Measurements from ENCODE around the gene CLPSL1. TPM values are rescaled to one million over a fixed set of nuclear protein-coding genes. Genes with fewer than 3 reads are reported as not detected.

Gene CLPSL1
- total and polyA plus RNA-seq, 2 of the 13 experiments (the other 11 are each of a cell fraction or from before 2014, with no cell fraction given) = not detected

DNA sequence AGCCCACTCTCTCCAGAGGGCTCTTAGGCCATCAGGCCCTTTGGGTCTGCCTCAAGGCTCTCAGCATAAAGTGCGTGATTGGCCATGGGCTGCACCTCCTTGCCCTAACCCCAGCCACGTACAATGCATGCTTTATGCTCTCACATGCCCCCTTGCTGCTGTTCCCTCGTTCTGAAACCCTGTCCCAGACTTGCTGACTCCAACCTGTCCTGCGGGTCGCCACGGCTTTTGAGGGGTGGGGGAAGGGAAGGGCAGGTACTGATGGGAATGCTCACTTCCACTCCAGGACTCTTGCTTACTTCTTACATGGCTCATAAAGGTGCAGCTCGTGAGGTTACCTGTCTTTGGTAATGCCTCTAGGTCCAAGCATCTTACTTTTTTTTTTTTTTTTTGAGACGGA is 38.0 kb upstream of the CLPSL1 start (continued):
- TF ChIP-seq, protein P1, sequence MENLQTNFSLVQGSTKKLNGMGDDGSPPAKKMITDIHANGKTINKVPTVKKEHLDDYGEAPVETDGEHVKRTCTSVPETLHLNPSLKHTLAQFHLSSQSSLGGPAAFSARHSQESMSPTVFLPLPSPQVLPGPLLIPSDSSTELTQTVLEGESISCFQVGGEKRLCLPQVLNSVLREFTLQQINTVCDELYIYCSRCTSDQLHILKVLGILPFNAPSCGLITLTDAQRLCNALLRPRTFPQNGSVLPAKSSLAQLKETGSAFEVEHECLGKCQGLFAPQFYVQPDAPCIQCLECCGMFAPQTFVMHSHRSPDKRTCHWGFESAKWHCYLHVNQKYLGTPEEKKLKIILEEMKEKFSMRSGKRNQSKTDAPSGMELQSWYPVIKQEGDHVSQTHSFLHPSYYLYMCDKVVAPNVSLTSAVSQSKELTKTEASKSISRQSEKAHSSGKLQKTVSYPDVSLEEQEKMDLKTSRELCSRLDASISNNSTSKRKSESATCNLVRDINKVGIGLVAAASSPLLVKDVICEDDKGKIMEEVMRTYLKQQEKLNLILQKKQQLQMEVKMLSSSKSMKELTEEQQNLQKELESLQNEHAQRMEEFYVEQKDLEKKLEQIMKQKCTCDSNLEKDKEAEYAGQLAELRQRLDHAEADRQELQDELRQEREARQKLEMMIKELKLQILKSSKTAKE (CRISPR knock-in tag; IDR thresholded peaks at IDR 0.05; ENCODE audit: borderline replicate concordance) = no peak
- no peak for TF ChIP-seq ZNF570 (CRISPR knock-in tag; IDR thresholded peaks at IDR 0.05; ENCODE audit: borderline replicate concordance)
- no peak for TF ChIP-seq ZNF256 (CRISPR knock-in tag; conservative IDR thresholded peaks at IDR 0.05)
- no peak for TF ChIP-seq NFKBIZ (CRISPR knock-in tag; IDR thresholded peaks at IDR 0.05)
- no peak for TF ChIP-seq FOXK2 (IDR thresholded peaks at IDR 0.05)
- no peak for TF ChIP-seq BHLHE40 (IDR thresholded peaks at IDR 0.05; ENCODE audit: low read length)
- no peak for TF ChIP-seq KDM1A (CRISPR knock-in tag; IDR thresholded peaks at IDR 0.05)
- TF ChIP-seq RBM39 (IDR thresholded peaks at IDR 0.05; ENCODE audit: low read depth, low read length, poor library complexity, severe bottlenecking) = no peak
- TF ChIP-seq CEBPB (IDR thresholded peaks at IDR 0.05; ENCODE audit: borderline replicate concordance, low read depth, low read length) = no peak
- no peak for TF ChIP-seq MATR3 (CRISPR knock-in tag; IDR thresholded peaks at IDR 0.05)
- 0 out of 2 replicates have a peak, but pooled peaks have one; percentile 17 for TF ChIP-seq AHR (CRISPR knock-in tag; IDR thresholded peaks at IDR 0.05)
- TF ChIP-seq, protein P2, sequence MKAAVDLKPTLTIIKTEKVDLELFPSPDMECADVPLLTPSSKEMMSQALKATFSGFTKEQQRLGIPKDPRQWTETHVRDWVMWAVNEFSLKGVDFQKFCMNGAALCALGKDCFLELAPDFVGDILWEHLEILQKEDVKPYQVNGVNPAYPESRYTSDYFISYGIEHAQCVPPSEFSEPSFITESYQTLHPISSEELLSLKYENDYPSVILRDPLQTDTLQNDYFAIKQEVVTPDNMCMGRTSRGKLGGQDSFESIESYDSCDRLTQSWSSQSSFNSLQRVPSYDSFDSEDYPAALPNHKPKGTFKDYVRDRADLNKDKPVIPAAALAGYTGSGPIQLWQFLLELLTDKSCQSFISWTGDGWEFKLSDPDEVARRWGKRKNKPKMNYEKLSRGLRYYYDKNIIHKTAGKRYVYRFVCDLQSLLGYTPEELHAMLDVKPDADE (CRISPR knock-in tag; IDR thresholded peaks at IDR 0.05) = no peak
- TF ChIP-seq, protein P3, sequence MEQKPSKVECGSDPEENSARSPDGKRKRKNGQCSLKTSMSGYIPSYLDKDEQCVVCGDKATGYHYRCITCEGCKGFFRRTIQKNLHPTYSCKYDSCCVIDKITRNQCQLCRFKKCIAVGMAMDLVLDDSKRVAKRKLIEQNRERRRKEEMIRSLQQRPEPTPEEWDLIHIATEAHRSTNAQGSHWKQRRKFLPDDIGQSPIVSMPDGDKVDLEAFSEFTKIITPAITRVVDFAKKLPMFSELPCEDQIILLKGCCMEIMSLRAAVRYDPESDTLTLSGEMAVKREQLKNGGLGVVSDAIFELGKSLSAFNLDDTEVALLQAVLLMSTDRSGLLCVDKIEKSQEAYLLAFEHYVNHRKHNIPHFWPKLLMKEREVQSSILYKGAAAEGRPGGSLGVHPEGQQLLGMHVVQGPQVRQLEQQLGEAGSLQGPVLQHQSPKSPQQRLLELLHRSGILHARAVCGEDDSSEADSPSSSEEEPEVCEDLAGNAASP (CRISPR knock-in tag; IDR thresholded peaks at IDR 0.05; ENCODE audit: borderline replicate concordance) = no peak
- no peak for TF ChIP-seq BORCS8-MEF2B (CRISPR knock-in tag; IDR thresholded peaks at IDR 0.05)
- no peak for TF ChIP-seq ZNF768 (CRISPR knock-in tag; IDR thresholded peaks at IDR 0.05)
- no peak for TF ChIP-seq ZNF747 (CRISPR knock-in tag; IDR thresholded peaks at IDR 0.05; ENCODE audit: borderline replicate concordance)
- TF ChIP-seq ZNF501 (CRISPR knock-in tag; IDR thresholded peaks at IDR 0.05) = no peak
- TF ChIP-seq MEF2D (CRISPR knock-in tag; IDR thresholded peaks at IDR 0.05) = no peak
- TF ChIP-seq SSRP1 (CRISPR knock-in tag; IDR thresholded peaks at IDR 0.05) = no peak
- TF ChIP-seq ZEB1 (IDR thresholded peaks at IDR 0.05; ENCODE audit: insufficient replicate concordance, low read depth) = no peak
- TF ChIP-seq, protein P4, sequence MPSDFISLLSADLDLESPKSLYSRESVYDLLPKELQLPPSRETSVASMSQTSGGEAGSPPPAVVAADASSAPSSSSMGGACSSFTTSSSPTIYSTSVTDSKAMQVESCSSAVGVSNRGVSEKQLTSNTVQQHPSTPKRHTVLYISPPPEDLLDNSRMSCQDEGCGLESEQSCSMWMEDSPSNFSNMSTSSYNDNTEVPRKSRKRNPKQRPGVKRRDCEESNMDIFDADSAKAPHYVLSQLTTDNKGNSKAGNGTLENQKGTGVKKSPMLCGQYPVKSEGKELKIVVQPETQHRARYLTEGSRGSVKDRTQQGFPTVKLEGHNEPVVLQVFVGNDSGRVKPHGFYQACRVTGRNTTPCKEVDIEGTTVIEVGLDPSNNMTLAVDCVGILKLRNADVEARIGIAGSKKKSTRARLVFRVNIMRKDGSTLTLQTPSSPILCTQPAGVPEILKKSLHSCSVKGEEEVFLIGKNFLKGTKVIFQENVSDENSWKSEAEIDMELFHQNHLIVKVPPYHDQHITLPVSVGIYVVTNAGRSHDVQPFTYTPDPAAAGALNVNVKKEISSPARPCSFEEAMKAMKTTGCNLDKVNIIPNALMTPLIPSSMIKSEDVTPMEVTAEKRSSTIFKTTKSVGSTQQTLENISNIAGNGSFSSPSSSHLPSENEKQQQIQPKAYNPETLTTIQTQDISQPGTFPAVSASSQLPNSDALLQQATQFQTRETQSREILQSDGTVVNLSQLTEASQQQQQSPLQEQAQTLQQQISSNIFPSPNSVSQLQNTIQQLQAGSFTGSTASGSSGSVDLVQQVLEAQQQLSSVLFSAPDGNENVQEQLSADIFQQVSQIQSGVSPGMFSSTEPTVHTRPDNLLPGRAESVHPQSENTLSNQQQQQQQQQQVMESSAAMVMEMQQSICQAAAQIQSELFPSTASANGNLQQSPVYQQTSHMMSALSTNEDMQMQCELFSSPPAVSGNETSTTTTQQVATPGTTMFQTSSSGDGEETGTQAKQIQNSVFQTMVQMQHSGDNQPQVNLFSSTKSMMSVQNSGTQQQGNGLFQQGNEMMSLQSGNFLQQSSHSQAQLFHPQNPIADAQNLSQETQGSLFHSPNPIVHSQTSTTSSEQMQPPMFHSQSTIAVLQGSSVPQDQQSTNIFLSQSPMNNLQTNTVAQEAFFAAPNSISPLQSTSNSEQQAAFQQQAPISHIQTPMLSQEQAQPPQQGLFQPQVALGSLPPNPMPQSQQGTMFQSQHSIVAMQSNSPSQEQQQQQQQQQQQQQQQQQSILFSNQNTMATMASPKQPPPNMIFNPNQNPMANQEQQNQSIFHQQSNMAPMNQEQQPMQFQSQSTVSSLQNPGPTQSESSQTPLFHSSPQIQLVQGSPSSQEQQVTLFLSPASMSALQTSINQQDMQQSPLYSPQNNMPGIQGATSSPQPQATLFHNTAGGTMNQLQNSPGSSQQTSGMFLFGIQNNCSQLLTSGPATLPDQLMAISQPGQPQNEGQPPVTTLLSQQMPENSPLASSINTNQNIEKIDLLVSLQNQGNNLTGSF (CRISPR knock-in tag; IDR thresholded peaks at IDR 0.05) = no peak
- TF ChIP-seq ZNF331 (CRISPR knock-in tag; IDR thresholded peaks at IDR 0.05) = no peak
- no peak for TF ChIP-seq GABPB1 (CRISPR knock-in tag; IDR thresholded peaks at IDR 0.05)
- no peak for TF ChIP-seq ZFP1 (CRISPR knock-in tag; IDR thresholded peaks at IDR 0.05)
